Measurements from ENCODE around the gene GEMIN5.

GRCh38 chr5:154866841-154867240 lies 71.2 kb downstream of the GEMIN5 start:
- TF ChIP-seq CTCF (conservative IDR thresholded peaks at IDR 0.05; ENCODE audit: low read depth, low read length) (no peak), CEBPB (IDR thresholded peaks at IDR 0.05; ENCODE audit: low read depth, low read length) (no peak), RFX5 (IDR thresholded peaks at IDR 0.05; ENCODE audit: low read depth, low read length) (no peak), CHD1 (IDR thresholded peaks at IDR 0.05; ENCODE audit: low read depth, low read length) (no peak), POLR2A (IDR thresholded peaks at IDR 0.05; ENCODE audit: low read depth, low read length) (no peak), MAZ (IDR thresholded peaks at IDR 0.05; ENCODE audit: borderline replicate concordance, low read depth, low read length) (no peak), SMC3 (IDR thresholded peaks at IDR 0.05; ENCODE audit: low read depth, low read length) (no peak), FOS (IDR thresholded peaks at IDR 0.05; ENCODE audit: low read depth, low read length) (no peak), USF2 (IDR thresholded peaks at IDR 0.05; ENCODE audit: low read depth, low read length) (no peak), NFE2L2 (IDR thresholded peaks at IDR 0.05; ENCODE audit: low read depth, low read length) (no peak)

Measured in IMR-90 (cell line).